ENCODE measurements around the gene MEA1.

DNA sequence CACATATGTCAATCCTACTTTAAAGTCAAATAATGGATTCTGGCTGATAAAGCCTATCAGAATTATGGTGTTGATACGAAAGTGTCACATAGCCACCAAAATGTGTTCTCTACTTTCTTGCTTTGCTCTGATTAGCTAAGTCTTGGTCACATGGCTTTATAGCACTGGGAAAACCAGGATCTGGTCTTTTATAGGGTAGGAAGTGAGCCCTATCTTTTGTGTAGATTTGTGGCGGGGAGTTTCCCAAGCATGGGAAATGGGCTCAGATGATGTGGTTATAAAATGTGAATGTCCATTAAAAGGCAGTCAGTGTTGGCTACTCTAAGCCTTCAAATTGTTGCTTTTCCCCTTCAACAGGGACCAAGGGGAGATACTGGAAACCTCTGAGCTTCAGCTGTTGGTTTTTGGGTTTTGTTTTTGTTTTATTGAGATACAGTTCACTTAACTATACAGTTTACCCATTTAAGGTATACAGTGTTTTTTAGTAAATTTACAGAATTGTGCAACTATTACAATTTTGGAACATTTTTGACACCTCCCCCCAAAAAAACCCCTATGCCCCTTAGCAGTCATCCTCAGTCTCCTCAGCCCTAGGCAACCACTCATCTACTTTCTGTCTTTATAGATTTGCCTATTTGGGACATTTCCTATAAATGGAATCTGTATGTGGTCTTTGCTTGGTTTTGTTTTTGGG is 19.9 kb upstream of the MEA1 start:
- TF ChIP-seq, protein P1, sequence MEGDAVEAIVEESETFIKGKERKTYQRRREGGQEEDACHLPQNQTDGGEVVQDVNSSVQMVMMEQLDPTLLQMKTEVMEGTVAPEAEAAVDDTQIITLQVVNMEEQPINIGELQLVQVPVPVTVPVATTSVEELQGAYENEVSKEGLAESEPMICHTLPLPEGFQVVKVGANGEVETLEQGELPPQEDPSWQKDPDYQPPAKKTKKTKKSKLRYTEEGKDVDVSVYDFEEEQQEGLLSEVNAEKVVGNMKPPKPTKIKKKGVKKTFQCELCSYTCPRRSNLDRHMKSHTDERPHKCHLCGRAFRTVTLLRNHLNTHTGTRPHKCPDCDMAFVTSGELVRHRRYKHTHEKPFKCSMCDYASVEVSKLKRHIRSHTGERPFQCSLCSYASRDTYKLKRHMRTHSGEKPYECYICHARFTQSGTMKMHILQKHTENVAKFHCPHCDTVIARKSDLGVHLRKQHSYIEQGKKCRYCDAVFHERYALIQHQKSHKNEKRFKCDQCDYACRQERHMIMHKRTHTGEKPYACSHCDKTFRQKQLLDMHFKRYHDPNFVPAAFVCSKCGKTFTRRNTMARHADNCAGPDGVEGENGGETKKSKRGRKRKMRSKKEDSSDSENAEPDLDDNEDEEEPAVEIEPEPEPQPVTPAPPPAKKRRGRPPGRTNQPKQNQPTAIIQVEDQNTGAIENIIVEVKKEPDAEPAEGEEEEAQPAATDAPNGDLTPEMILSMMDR (IDR thresholded peaks at IDR 0.05; ENCODE audit: low read depth, low read length, missing input control), result no peak
- TF ChIP-seq, protein P2, sequence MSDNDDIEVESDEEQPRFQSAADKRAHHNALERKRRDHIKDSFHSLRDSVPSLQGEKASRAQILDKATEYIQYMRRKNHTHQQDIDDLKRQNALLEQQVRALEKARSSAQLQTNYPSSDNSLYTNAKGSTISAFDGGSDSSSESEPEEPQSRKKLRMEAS (IDR thresholded peaks at IDR 0.05), result no peak
- TF ChIP-seq TAF1 (conservative IDR thresholded peaks at IDR 0.05) (no peak), JUND (IDR thresholded peaks at IDR 0.05) (no peak), FOXA1 (IDR thresholded peaks at IDR 0.05) (no peak), YY1 (IDR thresholded peaks at IDR 0.05) (no peak)
- TF ChIP-seq, protein P3, sequence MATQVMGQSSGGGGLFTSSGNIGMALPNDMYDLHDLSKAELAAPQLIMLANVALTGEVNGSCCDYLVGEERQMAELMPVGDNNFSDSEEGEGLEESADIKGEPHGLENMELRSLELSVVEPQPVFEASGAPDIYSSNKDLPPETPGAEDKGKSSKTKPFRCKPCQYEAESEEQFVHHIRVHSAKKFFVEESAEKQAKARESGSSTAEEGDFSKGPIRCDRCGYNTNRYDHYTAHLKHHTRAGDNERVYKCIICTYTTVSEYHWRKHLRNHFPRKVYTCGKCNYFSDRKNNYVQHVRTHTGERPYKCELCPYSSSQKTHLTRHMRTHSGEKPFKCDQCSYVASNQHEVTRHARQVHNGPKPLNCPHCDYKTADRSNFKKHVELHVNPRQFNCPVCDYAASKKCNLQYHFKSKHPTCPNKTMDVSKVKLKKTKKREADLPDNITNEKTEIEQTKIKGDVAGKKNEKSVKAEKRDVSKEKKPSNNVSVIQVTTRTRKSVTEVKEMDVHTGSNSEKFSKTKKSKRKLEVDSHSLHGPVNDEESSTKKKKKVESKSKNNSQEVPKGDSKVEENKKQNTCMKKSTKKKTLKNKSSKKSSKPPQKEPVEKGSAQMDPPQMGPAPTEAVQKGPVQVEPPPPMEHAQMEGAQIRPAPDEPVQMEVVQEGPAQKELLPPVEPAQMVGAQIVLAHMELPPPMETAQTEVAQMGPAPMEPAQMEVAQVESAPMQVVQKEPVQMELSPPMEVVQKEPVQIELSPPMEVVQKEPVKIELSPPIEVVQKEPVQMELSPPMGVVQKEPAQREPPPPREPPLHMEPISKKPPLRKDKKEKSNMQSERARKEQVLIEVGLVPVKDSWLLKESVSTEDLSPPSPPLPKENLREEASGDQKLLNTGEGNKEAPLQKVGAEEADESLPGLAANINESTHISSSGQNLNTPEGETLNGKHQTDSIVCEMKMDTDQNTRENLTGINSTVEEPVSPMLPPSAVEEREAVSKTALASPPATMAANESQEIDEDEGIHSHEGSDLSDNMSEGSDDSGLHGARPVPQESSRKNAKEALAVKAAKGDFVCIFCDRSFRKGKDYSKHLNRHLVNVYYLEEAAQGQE (IDR thresholded peaks at IDR 0.05), result no peak
- TF ChIP-seq, protein P4, sequence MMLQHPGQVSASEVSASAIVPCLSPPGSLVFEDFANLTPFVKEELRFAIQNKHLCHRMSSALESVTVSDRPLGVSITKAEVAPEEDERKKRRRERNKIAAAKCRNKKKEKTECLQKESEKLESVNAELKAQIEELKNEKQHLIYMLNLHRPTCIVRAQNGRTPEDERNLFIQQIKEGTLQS (IDR thresholded peaks at IDR 0.05), result no peak
